Measurements from ENCODE around the gene CT47B1.
"Not testable (repeated sequence)": the region's sequence is repeated elsewhere in the genome, so short reads cannot be mapped to it uniquely, and the experiment has no call there.

Gene CT47B1

GRCh38 chrX:120839491-120839890, 36.2 kb downstream of the CT47B1 start:
- no peaks in the 10 kb centered on the region for H3K9me2 ChIP-seq (replicated peaks; ENCODE audit: insufficient read depth, low read length)
- no peak overlapping the region for H3K9ac ChIP-seq (ENCODE audit: low read length)
- H3K79me2 ChIP-seq (ENCODE audit: low read length): no peaks in the 10 kb centered on the region
- H2AFZ ChIP-seq (ENCODE audit: low read length): no peak overlapping the region
- H3K27ac ChIP-seq (ENCODE audit: low read length): no peak overlapping the region
- no peaks in the 10 kb centered on the region for H3K4me1 ChIP-seq (ENCODE audit: low read length)
- no peak overlapping the region for H3K4me2 ChIP-seq (ENCODE audit: low read depth, low read length)
- no peaks in the 10 kb centered on the region for H4K20me1 ChIP-seq (ENCODE audit: insufficient read depth, low read length)
- H3K9me3 ChIP-seq (replicated peaks; ENCODE audit: insufficient read depth, low read length): no peaks in the 10 kb centered on the region
- no peaks in the 10 kb centered on the region for H3F3A ChIP-seq (ENCODE audit: insufficient read depth, low read length)
- no peak overlapping the region for H3K4me3 ChIP-seq (ENCODE audit: low read length)
- DNase-seq: no peak
- H3K27me3 ChIP-seq (replicated peaks; ENCODE audit: insufficient read depth, low read length): no peaks in the 10 kb centered on the region
- no peaks in the 10 kb centered on the region for H3K36me3 ChIP-seq (replicated peaks; ENCODE audit: insufficient read depth, low read length)
- TF ChIP-seq EZH2 (optimal IDR thresholded peaks at IDR 0.05; ENCODE audit: low read depth, low read length) (no peak), EZH2phosphoT487 (IDR thresholded peaks at IDR 0.05; ENCODE audit: low read length) (no peak)
- TF ChIP-seq, protein P1, sequence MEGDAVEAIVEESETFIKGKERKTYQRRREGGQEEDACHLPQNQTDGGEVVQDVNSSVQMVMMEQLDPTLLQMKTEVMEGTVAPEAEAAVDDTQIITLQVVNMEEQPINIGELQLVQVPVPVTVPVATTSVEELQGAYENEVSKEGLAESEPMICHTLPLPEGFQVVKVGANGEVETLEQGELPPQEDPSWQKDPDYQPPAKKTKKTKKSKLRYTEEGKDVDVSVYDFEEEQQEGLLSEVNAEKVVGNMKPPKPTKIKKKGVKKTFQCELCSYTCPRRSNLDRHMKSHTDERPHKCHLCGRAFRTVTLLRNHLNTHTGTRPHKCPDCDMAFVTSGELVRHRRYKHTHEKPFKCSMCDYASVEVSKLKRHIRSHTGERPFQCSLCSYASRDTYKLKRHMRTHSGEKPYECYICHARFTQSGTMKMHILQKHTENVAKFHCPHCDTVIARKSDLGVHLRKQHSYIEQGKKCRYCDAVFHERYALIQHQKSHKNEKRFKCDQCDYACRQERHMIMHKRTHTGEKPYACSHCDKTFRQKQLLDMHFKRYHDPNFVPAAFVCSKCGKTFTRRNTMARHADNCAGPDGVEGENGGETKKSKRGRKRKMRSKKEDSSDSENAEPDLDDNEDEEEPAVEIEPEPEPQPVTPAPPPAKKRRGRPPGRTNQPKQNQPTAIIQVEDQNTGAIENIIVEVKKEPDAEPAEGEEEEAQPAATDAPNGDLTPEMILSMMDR (IDR thresholded peaks at IDR 0.05; ENCODE audit: low read length): no peak

DNA sequence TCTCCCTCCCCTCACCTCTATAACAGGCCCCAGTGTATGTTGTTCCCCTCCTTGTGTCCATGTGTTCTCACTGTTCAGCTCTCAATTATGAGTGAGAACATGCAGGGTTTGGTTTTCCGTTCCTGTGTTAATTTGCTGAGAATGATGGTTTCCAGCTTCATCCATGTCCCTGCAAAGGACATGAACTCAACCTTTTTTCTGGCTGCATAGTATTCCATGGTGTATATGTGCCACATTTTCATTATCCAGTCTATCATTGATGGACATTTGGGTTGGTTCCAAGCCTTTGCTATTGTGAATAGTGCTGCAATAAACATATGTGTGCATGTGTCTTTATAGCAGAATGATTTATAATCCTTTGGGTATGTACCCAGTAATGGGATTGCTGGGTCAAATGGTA, 48.5 kb downstream of the CT47B1 start:
- DNase-seq; H4K20me1 ChIP-seq (ENCODE audit: insufficient read depth, low read length); H3K4me3 ChIP-seq (ENCODE audit: low read length); H3K4me2 ChIP-seq (ENCODE audit: low read depth, low read length); H3K9me2 ChIP-seq (replicated peaks; ENCODE audit: insufficient read depth, low read length); H3K27ac ChIP-seq (ENCODE audit: low read length); H3K27me3 ChIP-seq (replicated peaks; ENCODE audit: insufficient read depth, low read length); H3K4me1 ChIP-seq (ENCODE audit: low read length); H3K9me3 ChIP-seq (replicated peaks; ENCODE audit: insufficient read depth, low read length); H3K9ac ChIP-seq (ENCODE audit: low read length); H2AFZ ChIP-seq (ENCODE audit: low read length); H3K36me3 ChIP-seq (replicated peaks; ENCODE audit: insufficient read depth, low read length); H3K79me2 ChIP-seq (ENCODE audit: low read length); H3F3A ChIP-seq (ENCODE audit: insufficient read depth, low read length): not testable (repeated sequence)

GRCh38 chrX:120825146-120825545, 50.5 kb downstream of the CT47B1 start:
- no peak for DNase-seq
- Histone ChIP-seq H3K27ac (ENCODE audit: low read length) (no peak overlapping the region), H3K9me3 (replicated peaks; ENCODE audit: insufficient read depth, low read length) (no peaks in the 10 kb centered on the region), H4K20me1 (ENCODE audit: insufficient read depth, low read length) (no peaks in the 10 kb centered on the region), H3K4me2 (ENCODE audit: low read depth, low read length) (no peak overlapping the region), H2AFZ (ENCODE audit: low read length) (no peak overlapping the region), H3K79me2 (ENCODE audit: low read length) (no peaks in the 10 kb centered on the region), H3K4me3 (ENCODE audit: low read length) (no peak overlapping the region), H3K4me1 (ENCODE audit: low read length) (no peaks in the 10 kb centered on the region), H3K36me3 (replicated peaks; ENCODE audit: insufficient read depth, low read length) (no peaks in the 10 kb centered on the region), H3F3A (ENCODE audit: insufficient read depth, low read length) (no peaks in the 10 kb centered on the region), H3K27me3 (replicated peaks; ENCODE audit: insufficient read depth, low read length) (no peaks in the 10 kb centered on the region), H3K9me2 (replicated peaks; ENCODE audit: insufficient read depth, low read length) (no peaks in the 10 kb centered on the region), H3K9ac (ENCODE audit: low read length) (no peak overlapping the region)
- TF ChIP-seq, protein P1 (IDR thresholded peaks at IDR 0.05; ENCODE audit: low read length): no peak
- no peak for TF ChIP-seq EZH2phosphoT487 (IDR thresholded peaks at IDR 0.05; ENCODE audit: low read length)
- no peak for TF ChIP-seq EZH2 (optimal IDR thresholded peaks at IDR 0.05; ENCODE audit: low read depth, low read length)

GRCh38 chrX:120824021-120824420, 51.6 kb downstream of the CT47B1 start:
- Histone ChIP-seq H4K20me1 (ENCODE audit: insufficient read depth, low read length) (no peaks in the 10 kb centered on the region), H3K79me2 (ENCODE audit: low read length) (no peaks in the 10 kb centered on the region), H3K9me2 (replicated peaks; ENCODE audit: insufficient read depth, low read length) (no peaks in the 10 kb centered on the region), H3K9me3 (replicated peaks; ENCODE audit: insufficient read depth, low read length) (no peaks in the 10 kb centered on the region), H3K36me3 (replicated peaks; ENCODE audit: insufficient read depth, low read length) (no peaks in the 10 kb centered on the region), H3F3A (ENCODE audit: insufficient read depth, low read length) (no peaks in the 10 kb centered on the region), H3K4me1 (ENCODE audit: low read length) (no peaks in the 10 kb centered on the region), H3K27ac (ENCODE audit: low read length) (no peak overlapping the region), H3K9ac (ENCODE audit: low read length) (no peak overlapping the region), H3K4me2 (ENCODE audit: low read depth, low read length) (no peak overlapping the region), H2AFZ (ENCODE audit: low read length) (no peak overlapping the region), H3K4me3 (ENCODE audit: low read length) (no peak overlapping the region), H3K27me3 (replicated peaks; ENCODE audit: insufficient read depth, low read length) (no peaks in the 10 kb centered on the region)
- TF ChIP-seq EZH2phosphoT487 (IDR thresholded peaks at IDR 0.05; ENCODE audit: low read length) (no peak), EZH2 (optimal IDR thresholded peaks at IDR 0.05; ENCODE audit: low read depth, low read length) (no peak)
- TF ChIP-seq, protein P1 (IDR thresholded peaks at IDR 0.05; ENCODE audit: low read length): no peak
- no peak for DNase-seq

All from MM.1S (cell line).